AG04449 (cell line): Measurements from ENCODE around the gene RARB.

Experiments
- CTCF ChIA-PET: fragments of 350-600 bp; formaldehyde crosslinking; extraction: SDS; loops from one replicate; lab custom pipeline; 2021; ENCODE audit warnings: antibody characterized with exemption; lab: Yijun Ruan, JAX
- POLR2A ChIA-PET: fragments of 400-600, 350-600 bp; formaldehyde crosslinking; extraction: SDS; loops from one replicate; lab custom pipeline; 2020; ENCODE audit warnings: antibody characterized with exemption, inconsistent platforms; lab: Yijun Ruan, JAX
- DNase-seq: peaks from one replicate; pipeline ENCODE4 v3.0.0-alpha.2; 2010; ENCODE audit warnings: low read depth, low spot score
- H3K4me3 ChIP-seq: 2 replicates; pipeline ENCODE4 v1.5.1; 2011; ENCODE audit warnings: low read depth, mild to moderate bottlenecking, control low read depth, low read length
- TF ChIP-seq, protein P1 (sequence below): IDR thresholded peaks from one replicate; pipeline ENCODE4 v1.5.1; 2011; ENCODE audit warnings: mild to moderate bottlenecking, moderate library complexity, low read length, control low read depth, inconsistent platforms; ENCODE audit not compliant: insufficient read depth; ENCODE audit errors: missing control alignments

Gene RARB

DNA sequence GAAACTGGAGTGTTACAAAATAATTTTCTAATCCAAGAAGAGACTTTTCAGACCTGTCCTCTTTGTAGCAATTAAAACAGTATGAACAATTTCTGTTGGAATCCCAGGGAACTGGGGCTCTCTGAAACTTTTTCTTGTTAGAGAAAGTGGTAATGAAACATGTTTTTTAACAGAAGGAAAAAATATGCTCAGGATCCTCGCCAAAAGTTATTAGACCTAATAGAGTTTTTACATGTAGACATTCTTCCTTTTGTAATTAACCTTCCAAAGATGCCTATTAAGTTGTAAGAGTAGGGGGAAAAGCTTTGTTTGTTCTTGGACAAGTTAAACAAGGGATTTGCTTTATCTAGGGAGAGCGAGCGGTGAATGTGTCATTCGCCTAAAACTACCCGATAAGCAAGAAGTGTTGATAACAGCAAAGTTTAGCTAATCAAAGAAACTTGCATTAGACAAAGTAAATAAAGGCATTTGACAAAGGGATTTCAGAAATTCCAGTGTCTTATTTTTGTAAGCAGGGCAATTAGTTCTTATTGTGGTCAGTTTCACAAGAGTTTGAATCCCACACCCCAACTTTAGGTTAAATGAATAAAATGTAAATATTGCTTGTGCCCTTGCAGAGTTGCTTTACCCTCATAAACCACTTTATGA is 2.3 kb downstream of the RARB start:
- ChIA-PET CTCF (interaction anchor here (0.9 to 1.7 kb wide), 3 partner anchors 75 to 172 kb away, joined by 3 to 15 read pairs (median 4); no protein-coding TSS in a partner anchor), POLR2A (no interaction called here)
- TF ChIP-seq, protein P1, sequence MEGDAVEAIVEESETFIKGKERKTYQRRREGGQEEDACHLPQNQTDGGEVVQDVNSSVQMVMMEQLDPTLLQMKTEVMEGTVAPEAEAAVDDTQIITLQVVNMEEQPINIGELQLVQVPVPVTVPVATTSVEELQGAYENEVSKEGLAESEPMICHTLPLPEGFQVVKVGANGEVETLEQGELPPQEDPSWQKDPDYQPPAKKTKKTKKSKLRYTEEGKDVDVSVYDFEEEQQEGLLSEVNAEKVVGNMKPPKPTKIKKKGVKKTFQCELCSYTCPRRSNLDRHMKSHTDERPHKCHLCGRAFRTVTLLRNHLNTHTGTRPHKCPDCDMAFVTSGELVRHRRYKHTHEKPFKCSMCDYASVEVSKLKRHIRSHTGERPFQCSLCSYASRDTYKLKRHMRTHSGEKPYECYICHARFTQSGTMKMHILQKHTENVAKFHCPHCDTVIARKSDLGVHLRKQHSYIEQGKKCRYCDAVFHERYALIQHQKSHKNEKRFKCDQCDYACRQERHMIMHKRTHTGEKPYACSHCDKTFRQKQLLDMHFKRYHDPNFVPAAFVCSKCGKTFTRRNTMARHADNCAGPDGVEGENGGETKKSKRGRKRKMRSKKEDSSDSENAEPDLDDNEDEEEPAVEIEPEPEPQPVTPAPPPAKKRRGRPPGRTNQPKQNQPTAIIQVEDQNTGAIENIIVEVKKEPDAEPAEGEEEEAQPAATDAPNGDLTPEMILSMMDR = no peak
- H3K4me3 ChIP-seq = peak overlapping the region; percentile 73
- no peak for DNase-seq

DNA sequence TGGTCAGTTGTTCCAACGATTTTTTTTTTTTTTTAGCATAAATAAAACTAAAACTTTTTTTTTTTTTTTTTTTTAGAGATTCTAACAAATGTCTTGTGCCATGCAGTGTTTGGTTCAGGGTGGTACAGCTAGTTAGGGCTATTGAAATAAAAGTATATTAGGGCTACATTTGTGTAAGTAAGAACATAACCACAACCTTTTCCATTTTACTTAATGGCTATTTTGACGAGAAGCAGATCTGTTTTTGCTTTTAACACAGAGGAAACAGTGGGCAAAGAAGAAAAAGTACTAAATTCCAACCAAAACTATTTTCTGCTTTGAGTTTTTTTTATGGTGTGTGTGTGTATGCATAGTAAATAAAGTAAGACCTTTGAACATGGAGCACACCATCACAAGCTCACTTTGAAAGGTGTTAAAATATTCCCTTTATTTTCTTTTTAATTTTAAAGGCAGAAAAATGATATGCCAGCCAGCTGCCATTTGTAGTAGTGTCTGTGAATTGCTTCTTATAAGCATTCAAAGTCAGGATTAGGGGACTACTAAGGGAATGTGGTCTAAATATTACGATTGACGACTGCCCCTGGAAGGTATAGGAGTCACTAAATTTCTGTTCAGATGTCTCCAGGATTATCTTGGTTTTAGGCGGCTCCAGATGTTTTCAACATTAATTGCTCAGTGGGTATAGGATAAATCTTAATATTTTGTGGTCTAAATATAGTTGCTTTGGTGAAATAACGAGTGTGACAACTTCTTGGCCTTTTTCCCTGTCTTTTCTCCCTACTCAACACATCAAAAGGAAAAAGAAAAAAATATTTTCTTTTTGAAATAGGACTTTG is 3.1 kb downstream of the RARB start:
- peak overlapping the region; percentile 73 for H3K4me3 ChIP-seq
- POLR2A ChIA-PET = no interaction called here
- TF ChIP-seq, protein P1 = no peak
- DNase-seq = no peak
- CTCF ChIA-PET = interaction anchor here (1.7 kb wide), 1 partner anchor 162 kb away, joined by 15 read pairs; no protein-coding TSS in a partner anchor

DNA sequence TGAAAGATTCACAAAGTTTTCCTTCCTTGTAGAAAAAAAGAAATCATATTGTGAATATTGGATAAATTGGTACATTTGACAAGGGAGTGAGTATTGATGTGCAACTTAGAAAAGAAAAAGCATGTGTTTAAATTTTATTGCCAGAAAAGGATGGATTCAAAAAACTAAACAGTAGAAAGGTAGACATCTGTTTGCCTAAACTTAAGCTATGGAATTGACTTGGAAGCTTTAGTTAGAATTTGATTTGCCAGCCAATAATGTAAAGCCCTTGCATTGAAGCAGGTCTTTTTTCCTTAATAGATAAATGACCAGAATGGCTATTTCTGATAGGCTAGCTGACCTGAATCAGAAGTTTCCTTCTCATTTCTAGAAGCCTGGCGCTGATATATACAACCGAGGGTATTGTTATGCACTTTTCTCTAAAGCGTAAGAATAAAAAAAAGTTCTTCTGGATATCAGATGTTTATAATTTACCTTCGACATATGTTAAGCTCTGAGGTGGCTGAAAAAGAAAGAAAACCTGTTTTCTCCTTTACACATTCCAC is 4.2 kb downstream of the RARB start:
- no peak for DNase-seq
- ChIA-PET POLR2A (no interaction called here), CTCF (interaction anchor here (1.3 to 6.2 kb wide), 3 partner anchors 10 to 162 kb away, joined by 7 to 54 read pairs (median 14); no protein-coding TSS in a partner anchor)
- peak overlapping the region; percentile 13; the same call in 1 of the 2 replicates for H3K4me3 ChIP-seq
- TF ChIP-seq, protein P1 = no peak

DNA sequence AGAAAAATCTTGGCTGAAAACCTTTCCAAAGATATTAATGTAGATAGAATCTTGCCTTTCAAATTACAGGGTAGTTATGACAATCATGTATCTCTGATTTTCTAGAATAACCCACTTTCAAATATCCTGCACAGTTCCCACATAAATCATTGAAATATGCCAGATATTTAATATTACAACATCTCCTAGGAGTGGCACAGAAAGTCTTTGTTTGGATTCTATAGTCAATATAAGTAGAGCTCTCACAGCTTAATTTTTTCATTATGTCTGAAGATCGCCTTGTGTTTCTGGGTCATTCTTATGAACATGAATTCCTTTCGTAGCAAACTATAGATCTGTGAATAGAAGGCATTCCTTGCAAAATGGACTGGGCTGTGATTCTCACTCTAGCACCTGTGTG is 5.0 kb downstream of the RARB start:
- TF ChIP-seq, protein P1 = no peak
- no peak for DNase-seq
- ChIA-PET CTCF (interaction anchor here (1.0 to 6.2 kb wide), 5 partner anchors 9 to 414 kb away, joined by 3 to 54 read pairs (median 7); no protein-coding TSS in a partner anchor), POLR2A (no interaction called here)
- H3K4me3 ChIP-seq = no peak overlapping the region; the same call in 1 of the 2 replicates

DNA sequence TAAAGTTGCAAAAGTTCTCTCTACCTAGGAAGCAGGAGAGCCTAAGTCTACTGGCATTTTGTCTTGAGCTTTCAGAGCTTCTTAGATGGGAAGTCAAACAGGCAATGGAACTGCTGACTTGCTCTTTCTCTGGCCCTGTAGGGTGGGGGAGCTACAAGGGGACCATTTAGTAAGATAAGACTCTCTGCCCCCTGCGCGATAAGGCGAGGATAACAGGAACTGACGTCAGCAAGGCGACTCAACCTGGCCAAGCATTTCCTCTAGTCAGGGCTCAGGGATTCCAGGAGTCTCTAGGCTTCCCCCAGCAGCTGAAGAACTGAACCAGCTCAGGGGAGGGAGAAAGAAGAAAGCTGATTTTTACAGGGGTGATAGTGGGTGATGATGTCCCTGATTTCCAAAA is 5.8 kb downstream of the RARB start:
- H3K4me3 ChIP-seq = no peak overlapping the region; the same call in 1 of the 2 replicates
- DNase-seq = no peak
- POLR2A ChIA-PET = no interaction called here
- TF ChIP-seq, protein P1 = no peak
- CTCF ChIA-PET = interaction anchor here (0.8 to 6.2 kb wide), 6 partner anchors 8 to 415 kb away, joined by 3 to 54 read pairs (median 4); no protein-coding TSS in a partner anchor
